Lung (tissue), 12 donors: ENCODE results near the gene MAGI3. TPM values are rescaled to one million over a fixed set of nuclear protein-coding genes. Genes with fewer than 3 reads are reported as not detected.

Source experiments
- ATAC-seq: fragments of 200-7000 bp; cut with Tn5 transposase; one replicate; pipeline ENCODE4 v1.9.1; 2020; ENCODE audit warnings: moderate number of reproducible peaks; ENCODE audit not compliant: insufficient read depth, low FRiP score
- DNase-seq, 3 donors: peaks; one replicate each; pipeline ENCODE4 v3.0.0-alpha.2; 2013 to 2017
- H3K27ac ChIP-seq, 2 donors: one replicate each; pipeline ENCODE4 v1.5.1; 2013; ENCODE audit warnings: mild to moderate bottlenecking in 2 of 2, moderate library complexity in 2 of 2, control low read depth in 1 of 2, inconsistent platforms in 1 of 2, low read depth in 1 of 2, low read length in 1 of 2
- H3K27me3 ChIP-seq, 3 donors: one replicate each; pipeline ENCODE4 v1.5.1; 2013; ENCODE audit warnings: low read length in 2 of 3; ENCODE audit not compliant: control insufficient read depth in 3 of 3, insufficient read depth in 3 of 3
- H3K36me3 ChIP-seq, 4 donors: one replicate each; pipeline ENCODE4 v1.5.1; 2013; ENCODE audit warnings: low read length in 4 of 4, mild to moderate bottlenecking in 1 of 4, moderate library complexity in 1 of 4; ENCODE audit not compliant: control insufficient read depth in 4 of 4, insufficient read depth in 4 of 4
- H3K4me1 ChIP-seq, 5 donors: one replicate each; pipeline ENCODE4 v1.5.1; 2013; ENCODE audit warnings: low read length in 5 of 5, mild to moderate bottlenecking in 2 of 5, moderate library complexity in 1 of 5; ENCODE audit not compliant: control insufficient read depth in 5 of 5, insufficient read depth in 5 of 5
- H3K4me3 ChIP-seq: one replicate; pipeline ENCODE4 v1.5.1; 2013; ENCODE audit warnings: mild to moderate bottlenecking, control low read depth, moderate library complexity
- H3K9ac ChIP-seq, 2 donors: one replicate each; pipeline ENCODE4 v1.5.1; 2013; ENCODE audit warnings: low read length in 2 of 2, control low read depth in 1 of 2; ENCODE audit not compliant: insufficient read depth in 1 of 2
- H3K9me3 ChIP-seq, 4 donors: one replicate each; pipeline ENCODE4 v1.5.1; 2013; ENCODE audit warnings: low read length in 3 of 4, mild to moderate bottlenecking in 1 of 4, moderate library complexity in 1 of 4; ENCODE audit not compliant: control insufficient read depth in 4 of 4, insufficient read depth in 3 of 4
- WGBS, 2 donors: extraction: QIAGEN DNeasy Blood & Tissue Kit; methylation state at CpG; one replicate each; pipeline ENCODE4 v1.1.7; 2013; 5-methylcytosine and 5-hydroxymethylcytosine counted together
- polyA plus RNA-seq, 2 donors: library from polyadenylated mRNA; stranded (reverse); fragments of 200-250 nt; gene quantifications; one replicate each; pipeline ENCODE4 v1.2.1, GENCODE V29; 2013
- total RNA-seq, 2 donors: library from RNA; depleted of rRNA in 1 of 2; stranded (reverse); fragments of >200 nt in 1 of 2; gene quantifications; one replicate each; pipeline ENCODE4 v1.2.1, GENCODE V29; 2014 to 2021
- TF ChIP-seq, protein P1 (sequence below): IDR thresholded peaks from 2 replicates; pipeline ENCODE4 v1.5.1; 2012; ENCODE audit warnings: mild to moderate bottlenecking; ENCODE audit errors: control extremely low read depth, extremely low read depth
- donor health status: control.
- donor health status: control.
- donor health status: Bipolar disorder and iron deficiency.
- donor health status: healthy.
- donor health status: DM: yes; HTN: yes; CAD: no.

Gene MAGI3
- total and polyA plus RNA-seq, 4 donors: 7.5 to 137 (median 35.5) TPM

DNA sequence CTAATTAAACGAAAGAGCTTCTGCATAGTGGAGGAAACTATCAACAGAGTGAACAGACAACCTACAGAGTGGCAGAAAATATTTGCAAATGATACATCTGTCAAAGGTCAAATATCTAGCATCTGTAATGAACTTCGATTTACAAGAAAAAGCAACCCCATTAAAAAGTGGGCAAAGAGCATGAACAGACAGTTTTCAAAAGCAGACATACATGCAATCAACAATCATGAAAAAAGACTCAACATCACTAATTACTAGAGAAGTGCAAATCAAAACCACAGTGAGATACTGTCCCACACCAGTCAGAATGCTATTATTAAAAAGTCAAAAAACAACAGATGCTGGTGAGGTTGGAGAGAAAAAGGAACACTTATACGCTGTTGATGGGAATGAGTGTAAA is 103.2 kb downstream of the MAGI3 start:
- H3K27ac ChIP-seq: no peak overlapping the region
- no peaks in the 10 kb centered on the region for H3K36me3 ChIP-seq
- DNase-seq (no peak), ATAC-seq (no peak)
- peaks cover 2 to 22% (median 4%) of the 10 kb centered on the region in 4 donors for H3K9me3 ChIP-seq
- 91 to 96% methylated on average over 3 of the region's 3 CpGs for WGBS, 2 donors
- TF ChIP-seq, protein P1, sequence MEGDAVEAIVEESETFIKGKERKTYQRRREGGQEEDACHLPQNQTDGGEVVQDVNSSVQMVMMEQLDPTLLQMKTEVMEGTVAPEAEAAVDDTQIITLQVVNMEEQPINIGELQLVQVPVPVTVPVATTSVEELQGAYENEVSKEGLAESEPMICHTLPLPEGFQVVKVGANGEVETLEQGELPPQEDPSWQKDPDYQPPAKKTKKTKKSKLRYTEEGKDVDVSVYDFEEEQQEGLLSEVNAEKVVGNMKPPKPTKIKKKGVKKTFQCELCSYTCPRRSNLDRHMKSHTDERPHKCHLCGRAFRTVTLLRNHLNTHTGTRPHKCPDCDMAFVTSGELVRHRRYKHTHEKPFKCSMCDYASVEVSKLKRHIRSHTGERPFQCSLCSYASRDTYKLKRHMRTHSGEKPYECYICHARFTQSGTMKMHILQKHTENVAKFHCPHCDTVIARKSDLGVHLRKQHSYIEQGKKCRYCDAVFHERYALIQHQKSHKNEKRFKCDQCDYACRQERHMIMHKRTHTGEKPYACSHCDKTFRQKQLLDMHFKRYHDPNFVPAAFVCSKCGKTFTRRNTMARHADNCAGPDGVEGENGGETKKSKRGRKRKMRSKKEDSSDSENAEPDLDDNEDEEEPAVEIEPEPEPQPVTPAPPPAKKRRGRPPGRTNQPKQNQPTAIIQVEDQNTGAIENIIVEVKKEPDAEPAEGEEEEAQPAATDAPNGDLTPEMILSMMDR: no peak
- no peak overlapping the region for H3K9ac ChIP-seq
- no peak overlapping the region for H3K4me3 ChIP-seq
- no peaks in the 10 kb centered on the region for H3K4me1 ChIP-seq
- H3K27me3 ChIP-seq: no peaks in the 10 kb centered on the region

DNA sequence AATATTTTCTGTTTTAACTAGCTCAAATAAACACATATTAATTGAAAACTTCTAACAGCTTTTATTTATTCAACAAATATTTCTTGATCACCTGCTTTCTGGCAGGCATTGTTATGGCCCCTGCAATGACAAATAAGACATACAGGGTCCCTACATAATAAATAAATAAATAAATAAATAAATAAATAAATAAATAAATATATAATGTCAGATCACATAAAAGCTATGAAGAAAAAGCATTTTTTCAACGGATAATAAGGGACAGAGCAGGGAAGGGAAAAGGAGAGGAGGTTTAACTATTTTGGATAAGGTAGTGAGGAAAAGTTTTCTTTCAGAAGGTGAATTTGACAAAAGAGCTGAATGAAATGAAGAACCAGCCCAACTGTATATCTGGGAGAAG is 115.0 kb downstream of the MAGI3 start:
- Histone ChIP-seq H3K4me3 (no peak overlapping the region), H3K9me3 (no peaks in the 10 kb centered on the region), H3K27ac (no peak overlapping the region), H3K9ac (no peak overlapping the region), H3K27me3 (no peaks in the 10 kb centered on the region), H3K4me1 (peaks cover 0 to 3% (median 0%) of the 10 kb centered on the region in 5 donors), H3K36me3 (no peaks in the 10 kb centered on the region)
- TF ChIP-seq, protein P1: no peak
- no peak for ATAC-seq
- DNase-seq: no peak
- WGBS, 2 donors: 90 to 92% methylated on average over 1 of the region's 1 CpG

DNA sequence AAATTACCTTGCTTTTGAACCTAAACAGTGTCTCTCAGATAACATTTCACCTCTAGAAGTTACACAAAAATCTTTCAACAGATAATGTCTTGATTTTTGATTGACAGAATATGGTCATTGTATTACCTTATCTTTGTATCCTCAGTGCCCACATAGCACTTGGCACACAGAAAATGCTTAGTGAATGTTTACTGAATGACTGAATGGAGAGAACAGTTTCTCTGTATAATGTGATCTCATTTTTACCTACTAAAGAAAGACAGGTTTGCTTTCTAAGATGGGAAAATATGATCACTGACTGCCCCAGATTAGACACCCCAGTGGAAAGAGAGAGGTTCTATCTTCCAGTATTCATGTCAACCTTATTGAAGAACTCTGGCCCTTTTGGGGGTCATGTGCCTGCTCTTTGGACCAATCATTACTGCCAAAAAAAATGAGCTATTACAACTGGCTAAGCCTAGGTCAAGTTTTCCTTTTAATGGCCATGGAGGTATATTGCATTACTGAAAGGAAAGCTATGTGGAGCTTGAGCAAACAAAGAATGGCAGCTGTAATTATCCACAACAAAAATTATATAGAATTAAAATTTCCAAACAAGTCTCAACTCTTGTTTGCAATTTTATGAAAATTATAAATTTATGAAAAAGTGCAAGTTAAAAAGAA is 117.4 kb downstream of the MAGI3 start:
- TF ChIP-seq, protein P1: no peak
- peaks cover 0 to 6% (median 0%) of the 10 kb centered on the region in 4 donors for H3K9me3 ChIP-seq
- no peak overlapping the region for H3K4me3 ChIP-seq
- no peak overlapping the region for H3K27ac ChIP-seq
- H3K9ac ChIP-seq: no peak overlapping the region
- H3K4me1 ChIP-seq: peaks cover 0 to 3% (median 0%) of the 10 kb centered on the region in 5 donors
- ATAC-seq (no peak), DNase-seq (no peak)
- no peaks in the 10 kb centered on the region for H3K36me3 ChIP-seq
- H3K27me3 ChIP-seq: no peaks in the 10 kb centered on the region
